ENCODE measurements around the gene ALCAM. TPM values are rescaled to one million over a fixed set of nuclear protein-coding genes. Genes with fewer than 3 reads are reported as not detected.

Gene ALCAM
- total and polyA plus RNA-seq, 2 of the 8 experiments (the other 6 are each of a cell fraction or from before 2014, with no cell fraction given), result 10.8 to 33.0 TPM

DNA sequence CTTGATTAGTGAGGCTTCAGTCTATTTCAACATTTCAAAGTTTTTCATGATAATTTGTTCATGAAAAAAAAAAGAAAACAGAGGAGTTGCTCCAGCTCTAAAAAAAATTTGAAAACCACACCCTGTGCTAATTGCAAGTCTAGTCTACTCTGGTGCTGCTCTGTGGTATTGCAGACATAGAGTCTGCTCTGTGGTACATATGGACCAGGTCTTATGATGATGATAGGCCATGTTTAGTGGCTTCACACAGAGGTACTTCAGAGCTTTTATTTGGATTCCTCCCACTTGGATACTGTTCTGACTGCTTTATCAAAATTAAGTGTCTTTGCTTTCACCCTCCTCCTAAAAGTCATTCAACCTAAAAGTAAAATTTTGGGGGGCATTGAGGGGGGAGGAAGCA lies 160.8 kb downstream of the ALCAM start:
- Histone ChIP-seq H3K23me2 (ENCODE audit: low read depth, low read length) (no peaks in the 10 kb centered on the region), H2AFZ (ENCODE audit: low read length) (no peak overlapping the region), H3K4me2 (ENCODE audit: insufficient read depth in 1 of 2, low read depth in 2 of 2, low read length in 2 of 2) (no peak overlapping the region), H3K36me3 (ENCODE audit: control insufficient read depth in 2 of 4, insufficient read depth in 4 of 4, low read length in 3 of 4) (peaks cover 0 to 10% (median 2%) of the 10 kb centered on the region in 4 experiments; a peak in 4 of 8 replicates), H2BK5ac (ENCODE audit: low read depth, low read length) (no peak overlapping the region), H3K27me3 (replicated peaks in 1 of 4; ENCODE audit: control insufficient read depth in 3 of 4, extremely low read depth in 1 of 4, insufficient read depth in 3 of 4, low read length in 3 of 4) (no peaks in the 10 kb centered on the region), H2BK15ac (ENCODE audit: low read length) (no peak overlapping the region), H3K27ac (ENCODE audit: low read depth, low read length) (no peak overlapping the region), H3K14ac (ENCODE audit: insufficient read length) (no peak overlapping the region), H3K79me2 (ENCODE audit: control insufficient read depth in 1 of 2, insufficient read depth in 2 of 2, low read length in 2 of 2) (no peaks in the 10 kb centered on the region), H4K8ac (ENCODE audit: extremely low read depth, insufficient read depth, low read length) (no peak overlapping the region), H2AK5ac (ENCODE audit: low read depth, low read length) (no peak overlapping the region), H3K9me3 (ENCODE audit: insufficient read depth in 2 of 2, low read depth in 1 of 2, low read length in 1 of 2) (no peaks in the 10 kb centered on the region), H2BK12ac (ENCODE audit: low read depth, low read length) (no peak overlapping the region), H3K56ac (replicated peaks; ENCODE audit: insufficient read length, low read depth, low read length) (no peak overlapping the region), H3K9ac (replicated peaks in 1 of 4; ENCODE audit: extremely low read depth in 1 of 4, low read depth in 3 of 4, low read length in 3 of 4) (no peak overlapping the region), H3K4me3 (ENCODE audit: extremely low read depth in 1 of 4, insufficient read depth in 2 of 4, low read depth in 3 of 4, low read length in 4 of 4) (no peak overlapping the region), H3K23ac (ENCODE audit: insufficient read length) (no peak overlapping the region), H4K91ac (replicated peaks; ENCODE audit: insufficient read length, low read length) (no peak overlapping the region), H2BK20ac (ENCODE audit: low read length) (no peak overlapping the region), H3K79me1 (ENCODE audit: low read depth, low read length) (no peaks in the 10 kb centered on the region), H3K18ac (ENCODE audit: extremely low read depth, low read length) (no peak overlapping the region), H3K4ac (replicated peaks; ENCODE audit: insufficient read length, low read depth, low read length) (no peak overlapping the region), H3K4me1 (replicated peaks in 1 of 4; ENCODE audit: control insufficient read depth in 3 of 4, insufficient read depth in 4 of 4, low read length in 3 of 4) (no peaks in the 10 kb centered on the region), H4K5ac (ENCODE audit: insufficient read length, low read depth, low read length) (no peak overlapping the region), H2BK120ac (replicated peaks; ENCODE audit: low read depth, low read length) (no peak overlapping the region), H4K20me1 (replicated peaks in 1 of 2; ENCODE audit: control insufficient read depth in 1 of 2, insufficient read depth in 2 of 2, low read length in 2 of 2) (no peaks in the 10 kb centered on the region)
- ChIA-PET CTCF (ENCODE audit: partially characterized antibody) (interaction anchor here (1.1 to 4.2 kb wide), 4 partner anchors 9 to 159 kb away, joined by 5 to 29 read pairs (median 6); no protein-coding TSS in a partner anchor), POLR2A (ENCODE audit: partially characterized antibody) (no interaction called here)
- TF ChIP-seq SIX5 (IDR thresholded peaks at IDR 0.05; ENCODE audit: low read depth, low read length) (no peak), NANOG (IDR thresholded peaks at IDR 0.05; ENCODE audit: insufficient read depth, low read depth, low read length, poor library complexity, severe bottlenecking) (no peak), SP4 (IDR thresholded peaks at IDR 0.05; ENCODE audit: low read length) (no peak), SP2 (IDR thresholded peaks at IDR 0.05; ENCODE audit: low read length) (no peak), EP300 (IDR thresholded peaks at IDR 0.05; ENCODE audit: borderline replicate concordance in 1 of 2, low read depth in 2 of 2, low read length in 2 of 2) (no peak)
- no peak for FAIRE-seq
- no peak for DNase-seq (ENCODE audit: low read depth in 1 of 2, low spot score in 2 of 2)

Data from H1 (cell line).